Measurements from ENCODE around the gene FOXRED1.
"Not testable (repeated sequence)": the region's sequence is repeated elsewhere in the genome, so short reads cannot be mapped to it uniquely, and the experiment has no call there.

The FOXRED1 gene

DNA sequence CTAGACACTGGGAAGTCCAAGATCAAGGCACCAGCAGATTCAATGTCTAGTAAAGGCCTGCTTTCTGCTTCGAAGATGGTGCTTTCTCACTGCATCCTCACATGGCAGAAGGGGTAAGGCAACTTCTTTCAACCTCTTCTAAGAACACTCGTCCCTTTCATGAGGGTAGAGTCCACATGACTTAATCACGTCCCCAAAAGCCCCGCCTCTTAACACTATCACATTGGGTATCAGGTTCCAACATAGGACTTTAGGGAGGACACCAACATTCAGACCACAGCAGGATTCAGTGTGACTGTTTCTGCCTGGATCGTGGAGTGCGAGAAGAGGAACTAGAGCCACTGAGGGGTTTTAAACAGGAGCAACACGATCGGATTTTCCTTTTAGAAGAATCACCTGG, 10.2 kb downstream of the FOXRED1 start:
- DNase-seq, result no peak

DNA sequence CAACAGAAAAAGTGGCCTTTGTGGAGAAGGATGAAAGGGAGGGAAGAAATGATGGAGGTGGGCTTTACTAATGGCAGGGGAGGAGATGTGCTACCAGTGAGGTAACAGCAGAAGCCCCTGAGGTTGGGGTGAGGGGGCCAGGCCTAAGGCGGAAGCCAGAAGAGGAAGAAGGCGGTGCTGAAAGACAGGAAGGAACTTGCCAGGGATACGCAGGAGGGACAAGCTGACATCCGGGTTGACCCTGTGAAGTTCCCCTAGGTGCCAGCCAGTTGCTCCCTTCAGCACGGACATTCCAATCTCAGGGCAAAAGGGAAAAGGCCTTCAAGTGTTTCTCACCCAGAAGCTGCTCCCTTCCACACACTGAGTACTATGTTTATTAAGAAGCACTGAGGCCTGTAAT, 11.6 kb downstream of the FOXRED1 start:
- no peak for DNase-seq

DNA sequence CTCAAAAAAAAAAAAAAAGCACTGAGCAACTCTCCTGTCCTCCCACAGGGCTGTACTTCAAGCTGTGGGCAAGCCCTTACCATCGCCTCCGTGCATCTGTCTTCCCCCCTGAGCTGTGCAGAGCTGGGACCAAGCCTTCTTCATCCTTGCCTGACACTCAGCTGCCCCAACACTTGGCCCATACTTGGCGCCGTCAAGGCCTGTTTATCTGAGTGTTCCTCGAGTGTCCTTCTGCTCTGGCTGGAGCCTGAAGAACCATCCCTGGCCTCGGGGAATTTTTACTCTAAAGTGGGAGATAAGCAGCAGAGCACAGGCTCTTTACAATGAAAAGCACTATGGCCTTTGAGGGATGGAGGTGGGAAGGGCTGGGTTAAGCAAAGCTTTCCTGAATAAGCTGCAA, 12.3 kb downstream of the FOXRED1 start:
- DNase-seq, result no peak

DNA sequence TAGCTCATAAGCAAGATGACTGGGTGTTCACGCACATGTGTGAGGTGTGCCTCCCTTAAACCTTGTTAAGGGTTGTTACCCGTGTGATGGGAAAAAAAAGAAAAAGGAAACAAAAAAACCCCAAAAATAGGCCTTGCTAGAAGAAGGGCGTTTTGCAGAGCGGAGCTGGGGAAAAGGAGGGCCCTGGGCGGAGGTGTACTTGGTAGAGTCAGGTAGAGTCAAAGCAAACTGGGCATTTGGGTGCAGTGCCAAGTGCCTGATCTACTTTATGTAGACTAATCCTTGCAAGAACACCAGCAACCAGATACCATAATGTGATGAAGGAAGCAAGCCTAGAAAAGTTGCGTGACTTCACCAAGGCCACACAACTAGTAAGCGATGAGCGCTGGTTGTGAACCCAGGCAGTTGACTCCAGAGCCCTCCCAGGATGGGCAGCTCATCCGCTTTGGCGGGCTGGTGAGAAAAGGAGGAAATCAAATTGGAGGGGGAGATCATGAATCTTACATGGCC, 12.8 kb downstream of the FOXRED1 start:
- DNase-seq, result no peak

DNA sequence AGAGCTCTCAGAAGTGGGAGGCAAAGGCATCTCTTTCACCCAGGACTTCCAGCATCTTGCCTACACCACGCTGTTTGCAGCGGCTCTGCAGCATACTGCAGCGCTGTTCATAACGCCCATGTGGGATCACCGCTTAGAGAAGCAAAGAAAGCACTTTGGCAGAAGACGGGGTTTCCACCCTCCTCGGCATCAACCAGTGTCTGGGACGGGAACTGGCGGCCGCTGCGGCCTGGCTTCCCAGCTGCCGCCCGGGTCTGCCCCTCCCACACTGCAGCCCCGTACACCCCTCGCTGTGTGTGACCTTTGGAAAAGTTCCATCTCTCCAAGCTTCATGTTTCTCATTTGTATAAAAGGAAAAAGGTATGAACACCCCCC, 13.4 kb downstream of the FOXRED1 start:
- peak; percentile 34 for DNase-seq

DNA sequence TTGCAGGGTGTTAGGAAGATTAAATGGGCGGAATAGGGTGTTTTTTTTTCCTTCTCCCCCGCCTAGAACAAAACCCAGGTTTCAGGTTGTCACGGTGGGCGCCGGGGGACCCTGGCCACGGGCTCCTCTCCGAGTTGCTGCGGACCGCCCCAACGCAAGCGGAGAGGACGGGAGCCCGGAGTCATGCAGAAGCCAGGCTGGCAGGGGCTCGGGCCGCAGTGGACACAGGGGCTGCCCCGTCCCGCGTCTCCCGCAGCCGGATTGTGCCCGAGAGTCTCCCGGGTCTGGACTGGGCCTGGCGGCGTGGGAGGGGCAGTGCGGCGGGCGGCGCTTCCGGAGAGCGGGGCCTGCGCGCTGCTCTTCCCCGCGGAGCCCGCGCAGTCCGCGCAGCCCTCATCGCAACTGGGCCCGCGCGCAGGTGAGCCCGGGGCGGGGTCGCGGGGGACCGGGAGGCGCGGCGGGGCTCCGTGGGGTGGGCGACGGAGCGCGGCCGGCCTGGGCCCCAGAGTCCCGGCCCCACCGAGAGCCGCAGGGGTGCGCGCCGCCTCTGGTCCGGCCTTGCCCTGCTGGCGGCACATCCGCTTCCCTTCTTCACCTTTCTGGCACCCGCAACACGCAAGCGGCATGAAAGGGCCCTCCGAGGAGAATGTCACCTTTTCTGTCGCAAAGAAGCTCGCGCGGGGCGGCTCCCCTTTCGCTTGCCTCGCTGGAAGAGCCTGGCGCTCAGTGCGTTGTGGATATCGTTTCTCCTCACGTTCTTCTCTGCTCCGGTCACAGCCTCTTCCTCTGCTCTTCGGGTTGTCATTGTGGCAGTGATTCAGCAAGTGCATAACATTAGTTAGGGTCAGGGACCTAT, 14.0 kb downstream of the FOXRED1 start, which contains the start of gene TIRAP:
Gene TIRAP (plus strand): TSS at position 358 of the 856 bp plus-strand sequence. CDS start 7,802 bp downstream, outside the sequence.
- peak; percentile 47 for DNase-seq

DNA sequence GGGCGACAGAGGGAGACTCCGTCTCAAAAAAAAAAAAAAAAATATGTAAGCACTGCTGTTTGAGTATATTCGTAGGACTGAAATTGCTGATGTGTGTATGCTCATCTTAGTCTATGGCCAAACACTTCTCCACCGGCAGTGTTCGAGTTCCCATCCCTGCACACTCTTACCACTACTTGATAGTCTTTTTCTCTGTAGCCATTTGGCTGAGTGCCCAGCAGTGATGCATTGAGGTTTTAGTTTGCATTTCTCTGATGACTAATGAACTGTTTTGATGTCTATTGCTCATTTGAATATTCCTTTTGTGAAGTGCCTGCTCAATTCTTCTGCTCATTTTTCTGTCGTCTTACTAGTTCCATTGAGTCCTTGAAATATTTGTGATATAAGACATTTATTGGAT, 15.9 kb downstream of the FOXRED1 start:
- DNase-seq, result peak; percentile 96

DNA sequence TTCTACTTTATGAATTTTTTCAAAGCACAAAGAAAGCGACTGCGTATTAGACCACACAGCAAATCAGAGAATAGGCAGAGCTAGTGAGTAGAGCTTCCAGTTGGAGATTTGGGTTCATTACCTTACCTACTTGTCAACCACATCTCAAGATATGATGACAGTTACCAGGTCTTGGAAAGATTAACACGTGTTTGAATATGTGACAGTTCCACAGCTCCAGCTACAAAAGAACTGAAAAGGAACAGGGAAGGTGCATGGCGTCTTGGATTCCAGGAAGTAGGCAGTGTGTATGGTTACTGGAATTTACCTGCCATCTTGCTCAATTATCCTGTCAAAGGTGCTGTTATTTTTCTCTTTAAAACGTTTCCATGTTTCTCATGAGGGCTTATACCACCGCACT, 19.3 kb downstream of the FOXRED1 start:
- DNase-seq, result no peak

DNA sequence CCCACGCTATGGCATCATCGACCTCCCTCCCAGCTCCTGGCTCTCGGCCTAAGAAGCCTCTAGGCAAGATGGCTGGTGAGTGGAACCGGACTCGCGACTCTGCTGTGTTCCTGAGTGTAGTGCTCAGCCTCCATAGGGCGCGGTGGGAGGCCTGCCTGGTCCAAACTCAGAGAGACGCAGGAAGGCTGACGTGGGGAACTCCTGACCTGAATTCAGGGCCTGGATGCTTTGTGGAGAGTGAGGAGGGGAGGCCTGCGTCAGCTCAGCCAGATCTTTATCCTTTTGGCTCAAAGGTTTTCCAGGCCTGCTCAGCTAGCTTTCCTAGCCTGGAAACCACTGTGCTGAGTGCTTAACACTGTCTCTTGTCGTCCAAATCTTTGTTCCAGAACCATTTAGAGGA, 21.9 kb downstream of the FOXRED1 start:
- DNase-seq, result no peak

DNA sequence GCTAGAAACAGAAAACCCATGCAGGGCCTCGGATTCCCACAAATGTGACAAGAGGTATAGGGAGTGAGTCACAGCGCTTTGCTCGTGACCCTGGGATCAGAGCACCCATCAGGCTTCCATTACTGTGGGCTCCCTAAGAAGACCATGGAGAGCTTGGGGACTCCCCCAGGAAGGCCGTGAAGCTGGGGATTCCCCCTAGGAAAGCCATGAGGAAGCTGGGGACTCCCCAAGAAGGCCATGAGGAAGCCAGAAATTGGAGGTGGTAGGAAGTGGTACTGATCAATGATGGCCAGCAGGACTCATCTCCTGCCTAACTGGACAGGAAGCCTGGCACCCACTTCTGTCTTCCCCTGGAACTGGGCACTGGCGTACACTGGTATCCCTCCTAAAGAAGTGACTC, 24.8 kb downstream of the FOXRED1 start:
- DNase-seq, result no peak

DNA sequence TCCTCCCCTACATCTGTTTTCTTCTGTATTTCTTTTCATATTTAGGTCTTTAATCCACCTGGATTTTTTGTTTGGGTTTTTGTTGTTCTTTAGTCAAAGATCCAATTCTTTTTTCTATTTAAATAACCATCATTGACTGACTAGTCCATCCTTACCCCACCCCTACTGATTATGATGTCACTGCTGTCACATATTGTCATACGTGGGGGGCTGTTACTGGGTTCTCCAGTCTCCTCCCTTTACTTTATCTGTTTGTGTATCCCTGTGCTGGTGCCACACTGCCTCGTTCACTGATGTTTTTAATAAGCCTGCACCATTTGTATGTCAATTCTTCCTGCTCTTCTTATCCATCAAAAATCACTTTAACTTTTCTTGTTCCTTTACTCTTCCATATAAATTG, 28.1 kb downstream of the FOXRED1 start:
- DNase-seq, result no peak

DNA sequence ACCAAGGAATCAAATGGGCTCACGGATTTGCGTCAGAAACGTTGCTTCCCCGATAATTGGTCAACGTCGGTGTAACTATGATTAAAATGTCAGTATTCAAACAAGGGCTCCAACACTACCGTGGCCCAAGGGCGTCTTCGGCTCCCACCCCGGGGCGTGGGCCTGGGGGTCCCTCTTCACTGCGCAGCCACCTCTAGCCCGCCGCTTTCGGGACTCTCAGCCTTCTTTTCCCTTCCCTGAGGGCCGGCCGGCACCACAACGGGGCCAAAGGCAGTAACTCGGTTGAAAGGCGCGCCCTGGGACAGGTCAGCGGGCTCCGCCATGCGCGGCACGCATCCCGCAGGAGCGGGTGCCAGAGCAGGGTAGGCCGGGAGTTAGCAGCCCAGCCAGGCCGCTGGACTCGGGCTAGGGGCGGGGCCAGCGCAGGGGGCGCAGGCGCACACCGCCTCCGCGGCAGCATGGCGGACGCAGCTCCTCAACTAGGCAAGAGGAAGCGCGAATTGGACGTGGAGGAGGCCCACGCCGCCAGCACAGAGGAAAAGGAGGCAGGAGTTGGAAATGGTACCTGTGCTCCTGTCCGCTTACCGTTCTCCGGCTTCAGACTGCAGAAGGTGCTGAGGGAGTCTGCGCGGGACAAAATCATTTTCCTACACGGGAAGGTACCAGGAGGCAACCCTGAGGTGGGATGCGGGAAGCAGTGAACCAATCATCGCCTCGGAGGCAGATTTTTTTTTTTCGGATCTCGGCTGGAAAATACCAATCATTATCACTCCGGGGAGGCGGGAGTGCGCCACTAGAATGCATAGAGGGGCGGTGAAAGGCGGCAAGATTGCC, 34.9 kb downstream of the FOXRED1 start, which contains the start of gene DCPS:
Gene DCPS (plus strand): TSS at position 438 of the 834 bp plus-strand sequence. CDS start 21 bp downstream, at position 459.
- DNase-seq, result peak; percentile 86

DNA sequence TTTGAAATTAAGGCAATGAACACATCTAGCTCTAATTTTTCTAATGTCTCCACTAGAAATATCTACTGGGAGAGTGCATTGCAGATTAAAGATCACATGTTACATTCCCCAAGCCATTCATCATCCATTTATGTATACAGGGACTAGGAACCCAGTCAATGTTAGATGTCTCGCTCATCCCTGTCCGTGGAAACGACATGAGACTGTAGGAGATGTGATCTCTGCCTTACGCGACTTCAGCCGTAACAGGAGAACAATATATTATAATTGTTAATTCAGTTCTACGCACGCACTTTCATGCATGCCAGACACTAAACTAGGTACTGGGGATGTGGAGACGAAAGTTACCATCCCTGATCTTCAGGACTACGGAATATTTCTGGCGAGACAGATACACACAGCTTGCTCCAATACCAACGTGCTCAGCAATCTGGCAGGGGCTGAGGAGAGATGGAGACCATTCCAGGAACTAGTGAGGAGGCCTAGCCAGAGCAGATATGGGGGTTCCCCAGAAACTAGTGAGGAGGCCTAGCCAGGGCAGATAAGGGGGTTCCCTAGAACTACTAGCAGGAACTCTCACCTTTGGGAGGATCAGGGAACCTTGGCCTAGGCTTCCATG, 35.6 kb downstream of the FOXRED1 start:
- DNase-seq, result no peak

DNA sequence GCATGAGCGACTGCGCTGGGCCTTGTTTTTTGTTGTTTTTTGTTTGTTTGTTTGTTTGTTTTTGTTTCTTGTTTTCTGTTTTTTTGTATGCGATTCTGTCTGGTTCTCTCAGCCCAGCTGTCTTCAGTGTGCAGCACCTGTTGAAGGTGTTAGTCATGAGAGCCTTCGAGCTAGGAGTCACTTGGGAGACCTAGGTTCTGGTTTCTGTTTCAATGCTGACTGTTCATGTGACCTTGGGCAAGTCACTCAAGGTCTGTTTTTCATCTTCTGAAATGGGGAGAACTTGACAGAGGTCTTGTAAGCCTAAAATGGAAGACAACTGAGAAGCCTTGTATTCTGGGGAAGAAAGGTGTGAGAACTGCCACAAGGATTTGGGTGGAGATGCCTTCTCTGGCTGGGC, 36.7 kb downstream of the FOXRED1 start:
- DNase-seq, result no peak

DNA sequence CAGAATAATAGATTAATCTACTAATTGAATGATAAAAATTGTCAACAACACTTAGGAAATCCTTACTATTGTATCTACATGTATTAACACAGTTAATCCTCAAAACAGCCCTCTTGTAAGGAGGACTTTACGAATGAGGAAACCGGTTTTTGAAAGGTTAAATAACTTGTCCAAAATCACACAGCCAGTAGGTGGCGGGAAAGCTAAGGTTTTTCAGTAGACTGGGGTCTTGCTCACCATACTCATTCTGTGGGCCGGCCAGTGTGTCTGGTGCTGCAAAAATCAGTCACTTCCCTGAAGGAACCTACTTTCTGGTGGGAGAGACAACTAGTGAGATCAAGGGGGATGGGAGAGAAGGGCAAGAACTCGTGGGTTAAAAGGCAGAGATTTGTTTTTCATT, 38.8 kb downstream of the FOXRED1 start:
- DNase-seq, result peak; percentile 56

DNA sequence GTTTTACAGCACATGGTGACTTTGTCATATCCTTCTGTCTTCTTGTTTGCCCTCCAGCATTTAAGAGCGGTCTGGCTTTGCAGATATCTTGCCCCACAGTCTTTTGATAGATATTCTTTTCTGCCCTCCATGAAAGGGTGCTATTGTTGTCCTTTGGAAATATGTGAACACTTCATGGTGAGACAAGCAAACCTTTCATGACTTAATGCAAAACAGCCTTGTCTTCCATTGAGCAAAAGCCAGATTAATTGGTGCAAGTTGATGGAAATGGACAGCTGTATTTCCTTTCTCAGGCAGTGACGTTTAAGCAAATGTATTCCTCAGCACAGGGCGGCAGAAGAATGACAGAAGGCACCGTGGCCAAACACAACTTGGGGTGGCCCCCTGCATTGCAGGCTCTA, 39.3 kb downstream of the FOXRED1 start:
- DNase-seq, result no peak

DNA sequence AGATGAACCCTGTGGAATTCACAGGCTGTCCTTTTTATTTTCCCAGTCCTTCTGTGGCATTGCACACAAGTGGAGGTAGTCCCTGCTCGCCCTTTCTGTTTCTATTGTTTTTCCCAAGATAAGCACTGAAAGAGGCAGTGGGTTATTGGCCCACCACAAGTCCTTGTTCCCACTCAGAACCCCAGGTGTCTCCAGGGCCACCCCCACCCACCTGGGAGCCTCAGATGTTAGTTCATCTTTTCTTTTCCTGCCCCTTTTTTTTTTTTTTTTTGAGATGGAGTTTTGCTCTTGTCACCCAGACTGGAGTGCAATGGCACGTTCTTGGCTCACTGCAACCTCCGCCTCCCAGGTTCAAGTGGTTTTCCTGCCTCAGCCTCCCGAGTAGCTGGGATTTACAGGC, 39.8 kb downstream of the FOXRED1 start:
- DNase-seq, result not testable (repeated sequence)

DNA sequence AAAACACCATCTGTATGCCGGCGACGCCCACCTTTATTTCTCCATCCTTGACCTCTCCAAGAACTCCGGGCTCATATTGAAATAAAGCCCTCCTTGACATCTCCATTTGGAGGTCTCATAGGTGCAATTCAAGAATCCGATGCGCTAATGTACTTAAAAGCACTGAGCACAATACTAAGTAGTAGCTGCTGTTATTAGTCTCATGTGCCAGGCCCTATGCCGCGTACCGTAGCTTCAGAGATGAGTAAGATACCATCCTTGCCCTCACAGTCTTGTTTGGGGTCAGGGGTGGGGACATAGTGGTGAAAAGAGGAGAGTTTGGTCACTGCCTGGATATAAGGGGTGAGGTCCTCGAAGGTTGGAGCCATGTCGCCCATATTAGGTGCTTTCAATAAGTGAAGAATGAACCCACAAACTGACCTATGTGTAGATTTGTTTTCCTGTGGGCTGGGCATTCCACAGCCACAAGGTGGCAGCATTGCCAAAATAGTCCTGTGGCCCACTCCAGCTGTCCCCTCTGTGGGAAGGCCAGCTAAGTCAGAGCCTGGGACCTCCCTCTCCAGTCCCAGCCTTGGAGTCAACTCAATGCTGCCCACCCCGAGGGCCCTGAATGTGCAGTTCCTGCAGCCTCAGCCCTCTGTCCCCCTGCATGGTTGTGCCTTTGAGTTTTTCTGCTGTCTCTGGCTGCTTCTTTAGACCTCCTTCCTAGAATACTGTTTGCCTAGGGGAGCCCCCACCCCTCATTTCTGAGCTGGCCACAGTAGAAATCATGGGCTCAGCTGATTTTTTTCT, 41.4 kb downstream of the FOXRED1 start:
- DNase-seq, result peak; percentile 75

DNA sequence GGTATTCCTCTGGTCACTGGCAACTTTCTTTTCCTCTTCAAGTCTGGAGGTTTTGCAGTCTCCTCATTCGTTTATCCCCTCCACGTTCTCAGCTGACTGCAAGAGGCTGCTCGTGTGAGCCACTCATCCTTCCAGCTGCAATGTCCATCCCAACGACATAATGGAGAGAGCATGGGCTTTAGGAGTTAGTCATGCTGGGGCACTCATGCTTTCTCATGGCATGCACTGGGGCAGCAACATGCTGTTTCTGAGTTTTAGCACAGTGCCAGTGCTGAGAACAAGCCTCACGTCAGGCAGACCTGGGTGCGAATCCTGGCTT, 42.0 kb downstream of the FOXRED1 start:
- peak; percentile 12 for DNase-seq

DNA sequence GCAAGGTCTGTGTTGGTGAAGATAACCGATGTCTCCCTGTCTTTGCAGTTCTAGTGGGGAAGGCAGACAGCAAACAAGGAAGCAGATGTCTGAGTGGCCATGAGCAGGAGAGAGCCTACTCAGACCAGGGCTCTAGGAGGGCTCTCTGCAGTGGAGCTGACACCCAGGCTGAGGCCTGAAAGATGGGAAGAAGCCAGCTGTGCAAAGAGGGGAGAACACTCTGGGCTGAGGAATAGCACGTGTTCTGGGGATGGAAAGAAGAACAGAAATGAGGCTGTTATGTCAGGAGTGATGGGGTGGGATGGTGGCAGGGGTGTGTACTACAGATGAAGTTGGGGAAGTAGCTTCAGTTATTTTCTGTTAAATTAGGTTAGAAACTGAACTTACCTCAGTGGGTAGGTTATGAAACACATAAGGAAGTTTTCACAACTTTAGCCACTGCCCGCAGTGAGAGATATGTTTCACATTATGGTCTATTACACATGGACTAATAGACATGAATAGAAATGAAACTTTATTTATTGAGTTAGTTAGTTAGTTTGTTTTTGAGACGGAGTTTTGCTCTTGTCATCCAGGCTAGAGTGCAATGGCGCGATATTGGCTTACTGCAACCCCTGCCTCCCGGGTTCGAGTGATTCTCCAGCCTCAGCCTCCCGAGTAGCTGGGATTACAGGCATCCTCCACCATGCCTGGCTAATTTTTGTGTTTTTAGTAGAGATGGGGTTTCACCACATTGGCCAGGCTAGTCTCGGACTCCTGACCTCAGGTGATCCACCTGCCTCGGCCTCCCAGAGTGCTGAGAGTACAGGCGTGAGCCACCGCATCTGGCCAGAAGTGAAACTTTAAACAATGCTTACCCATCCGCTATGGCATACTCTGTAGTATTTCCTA, 42.7 kb downstream of the FOXRED1 start:
- no peak for DNase-seq

DNA sequence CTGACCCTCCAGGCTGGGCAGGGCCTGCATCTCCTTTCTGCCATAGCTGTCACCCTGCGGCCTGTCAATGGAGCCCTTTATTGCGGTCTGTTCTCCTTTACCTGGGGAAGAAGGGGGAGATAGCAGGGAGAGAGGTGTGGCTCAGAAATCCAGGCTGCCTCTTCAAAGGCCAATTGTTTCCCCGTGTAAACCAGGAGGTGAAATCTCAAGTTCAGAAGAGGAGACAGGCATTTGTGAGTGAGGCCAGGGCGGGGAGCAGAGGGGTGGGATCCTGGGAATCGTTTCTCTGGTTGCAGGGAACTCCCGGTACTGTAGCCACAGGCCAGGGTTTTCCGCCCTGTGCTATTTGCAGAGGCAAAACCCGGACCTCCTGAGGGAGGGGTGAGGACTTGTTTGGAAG, 44.0 kb downstream of the FOXRED1 start:
- no peak for DNase-seq
